ENCODE data around the gene SARDH.

SARDH gene

DNA sequence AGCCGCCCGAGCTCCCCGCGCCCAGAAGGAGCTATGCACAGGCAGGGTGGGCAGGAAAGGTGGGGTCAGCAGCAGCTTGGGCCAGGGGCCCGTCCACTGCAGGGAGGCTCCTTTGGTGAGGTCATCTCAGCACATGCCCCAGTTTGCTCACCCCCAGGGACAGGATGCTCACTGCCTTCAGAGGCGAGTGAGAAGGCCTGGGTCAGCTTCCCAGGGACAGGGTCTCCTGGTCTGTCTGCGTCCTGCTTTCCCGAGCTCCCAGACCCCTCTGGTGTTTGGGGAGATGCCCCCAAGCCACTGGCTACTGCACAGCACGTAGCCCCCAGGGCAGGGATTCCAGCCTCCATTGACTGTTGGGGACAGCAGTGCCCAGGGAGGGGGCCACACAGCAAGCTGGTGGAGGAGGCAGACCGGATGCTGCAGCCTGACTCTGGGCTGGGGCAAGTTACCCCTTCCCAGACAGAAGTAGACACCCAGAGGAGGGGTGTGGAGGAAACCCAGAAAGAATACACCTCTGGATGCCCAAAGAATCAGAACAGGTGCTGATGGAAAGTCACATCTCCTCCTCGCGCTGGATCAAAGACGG is 581 bp upstream of the SARDH start:
- peak overlapping the region in 1 of 21 experiments; percentile 48 for H3K27ac ChIP-seq
- peak overlapping the region in 2 of 7 experiments; percentile 3 to 35 for H3K4me3 ChIP-seq

DNA sequence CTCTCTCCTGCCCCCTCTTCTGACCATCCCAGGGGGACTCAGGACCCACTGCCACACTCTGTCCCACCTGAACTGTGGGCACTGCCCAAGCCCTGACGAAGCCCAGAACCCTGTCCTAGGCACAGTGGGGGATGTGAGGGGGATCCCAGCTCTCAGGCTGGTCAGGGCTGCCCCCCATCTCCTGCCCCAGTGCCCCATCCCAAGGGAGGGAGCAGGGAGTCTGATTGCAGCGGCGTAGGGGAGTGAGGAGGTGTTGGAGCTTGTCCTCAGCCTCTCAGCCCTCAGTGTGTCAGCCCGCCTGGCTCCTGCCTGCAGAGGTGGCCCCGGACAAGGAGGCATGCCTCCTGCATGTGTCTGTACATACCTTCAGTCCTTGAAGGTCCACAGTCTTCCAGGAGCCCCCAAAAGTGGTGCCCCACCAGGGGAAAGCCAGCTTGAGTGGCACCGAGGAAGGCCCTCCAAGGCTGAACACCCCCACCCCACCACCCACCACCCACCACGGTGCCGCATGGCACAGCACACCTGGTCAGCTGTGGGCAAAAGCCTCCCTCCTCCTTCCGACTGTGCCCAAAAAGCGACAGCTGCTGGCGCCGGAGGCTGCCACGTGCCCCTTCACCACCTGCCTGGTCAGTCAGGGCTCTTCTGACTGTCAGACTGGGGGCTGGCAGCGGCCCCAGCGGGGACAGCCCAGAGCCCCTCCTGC is 930 bp downstream of the SARDH start:
- Histone ChIP-seq H3K4me3 (no peak overlapping the region), H3K27ac (no peak overlapping the region)

DNA sequence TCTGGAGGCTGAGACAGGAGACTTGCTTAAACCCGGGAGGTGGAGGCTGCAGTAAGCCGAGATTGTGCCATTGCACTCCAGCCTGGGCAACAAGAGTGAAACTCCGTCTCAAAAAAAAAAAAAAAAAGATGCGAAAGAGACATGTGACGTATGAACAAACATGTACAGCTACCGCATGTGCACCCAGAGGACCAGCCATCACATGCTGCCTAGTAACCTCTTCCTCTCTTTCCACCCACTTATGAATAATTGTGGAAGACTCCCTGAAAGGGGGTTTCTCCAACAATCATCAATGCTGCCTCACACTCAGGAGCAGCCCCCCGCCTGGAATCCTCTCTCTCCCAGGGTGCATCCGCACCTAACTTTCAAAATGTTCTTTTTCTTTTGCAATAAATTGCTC is 2.2 kb downstream of the SARDH start:
- no peak overlapping the region for H3K4me3 ChIP-seq
- H3K27ac ChIP-seq: no peak overlapping the region

DNA sequence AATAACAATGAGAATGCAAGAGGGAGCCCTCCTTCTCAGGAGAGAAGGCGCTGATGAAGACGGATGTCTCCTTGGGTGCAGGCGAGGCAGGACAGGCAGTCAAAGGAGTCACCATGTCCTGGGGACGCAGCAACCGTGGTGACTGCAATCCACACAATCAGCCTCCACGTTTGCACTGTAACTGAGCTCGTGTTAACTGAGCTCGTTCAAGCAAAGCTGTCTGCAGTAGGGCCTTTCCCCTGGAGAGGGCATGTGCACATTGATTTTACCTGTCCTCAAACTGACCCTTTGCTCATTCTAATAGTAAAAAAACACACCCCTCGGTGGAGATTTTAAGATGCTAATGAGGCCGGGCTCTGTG is 2.8 kb downstream of the SARDH start:
- no peak overlapping the region for H3K27ac ChIP-seq
- no peak overlapping the region for H3K4me3 ChIP-seq

DNA sequence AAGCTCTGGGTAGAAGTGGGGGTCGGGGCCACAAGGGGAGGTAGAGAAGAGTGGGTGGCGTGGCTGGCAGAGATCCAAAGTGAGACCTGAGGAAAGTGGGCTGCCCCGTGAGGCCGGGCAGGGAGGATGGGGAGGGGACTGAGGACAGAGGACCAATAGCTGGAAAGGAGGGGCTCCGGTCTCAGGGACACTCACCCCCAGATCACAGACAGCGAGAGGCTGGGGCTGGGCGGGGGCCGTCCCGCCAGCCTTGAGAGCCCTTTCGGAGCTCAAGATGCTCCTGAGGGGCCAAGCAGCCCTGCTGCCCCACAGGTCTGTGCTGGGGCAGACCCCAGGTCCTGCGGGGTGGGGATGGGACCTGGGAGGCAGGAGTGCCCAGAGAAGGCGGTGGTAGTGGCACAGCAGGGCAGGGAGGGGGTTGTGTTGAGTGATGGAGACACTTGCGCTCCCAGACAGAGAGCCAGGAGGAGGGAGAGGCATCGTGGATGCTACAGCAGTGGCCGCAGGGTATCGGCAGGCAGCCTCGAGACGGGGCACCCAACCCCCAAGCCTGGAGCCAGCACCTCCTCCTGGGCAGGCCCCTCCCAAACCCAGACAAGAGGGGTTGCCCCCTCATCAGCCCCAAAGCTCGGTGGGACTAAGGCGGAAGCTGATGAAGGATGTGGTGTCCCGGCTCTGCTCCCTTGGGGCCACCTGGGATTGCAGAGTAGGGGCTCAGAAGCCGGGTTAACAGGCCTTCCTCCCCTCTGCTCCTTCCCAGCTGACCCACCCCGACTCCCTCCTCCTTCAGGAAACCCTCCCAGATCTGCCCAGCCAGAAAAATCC is 3.4 kb downstream of the SARDH start:
- Histone ChIP-seq H3K4me3 (no peak overlapping the region), H3K27ac (no peak overlapping the region)

DNA sequence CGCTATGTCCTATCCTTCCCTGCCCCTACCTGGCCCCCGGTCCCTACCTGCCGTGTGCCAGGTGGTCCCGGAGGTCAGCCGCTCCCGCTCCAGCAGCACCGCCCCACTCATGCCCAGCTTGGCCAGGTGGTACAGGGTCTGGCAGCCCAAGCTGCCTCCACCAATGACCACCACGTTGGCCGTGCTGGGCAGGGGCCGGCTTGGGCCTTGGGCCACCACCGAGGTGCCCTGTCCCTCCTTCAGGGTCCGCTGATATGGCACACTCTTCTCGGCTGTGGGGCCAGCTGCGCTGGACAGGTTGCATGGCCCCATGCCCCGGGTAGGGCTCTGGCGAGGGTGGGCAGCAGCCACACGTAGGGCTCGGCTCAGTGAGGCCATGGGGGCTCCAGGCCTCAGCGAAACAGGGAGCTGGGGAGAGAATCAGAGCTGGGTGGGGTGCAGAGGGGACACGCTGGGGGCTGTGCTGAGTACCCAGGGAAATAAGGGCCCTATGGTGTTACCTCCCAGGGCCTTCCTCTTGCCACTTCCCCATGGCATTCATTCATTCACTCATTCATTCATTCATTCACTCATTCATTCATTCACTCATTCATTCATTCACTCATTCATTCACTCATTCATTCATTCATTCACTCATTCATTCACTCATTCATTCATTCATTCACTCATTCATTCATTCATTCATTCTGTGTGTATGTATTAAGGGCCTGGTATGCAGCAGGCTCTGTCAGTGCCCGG is 4.2 kb downstream of the SARDH start:
- H3K4me3 ChIP-seq: no peak overlapping the region
- H3K27ac ChIP-seq: no peak overlapping the region

DNA sequence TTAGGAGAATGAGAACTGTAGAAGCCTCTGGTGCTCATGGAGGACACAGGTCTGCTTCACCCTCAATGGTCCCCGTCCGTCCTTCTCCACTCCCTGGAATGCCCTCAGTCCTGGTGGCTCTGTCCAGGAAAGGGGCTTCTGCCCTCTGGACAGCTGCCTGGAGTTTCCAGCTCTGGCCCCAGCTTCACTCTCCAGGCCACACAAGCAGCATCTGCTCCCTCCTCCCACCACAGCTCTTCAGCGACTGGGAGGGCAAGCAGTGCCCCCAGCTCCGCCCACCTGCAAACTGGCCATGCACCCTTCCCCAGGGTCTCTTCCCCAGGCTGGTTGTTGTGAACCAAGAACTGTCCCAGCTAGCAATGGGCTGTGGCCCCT is 4.7 kb downstream of the SARDH start:
- Histone ChIP-seq H3K4me3 (no peak overlapping the region), H3K27ac (no peak overlapping the region)

DNA sequence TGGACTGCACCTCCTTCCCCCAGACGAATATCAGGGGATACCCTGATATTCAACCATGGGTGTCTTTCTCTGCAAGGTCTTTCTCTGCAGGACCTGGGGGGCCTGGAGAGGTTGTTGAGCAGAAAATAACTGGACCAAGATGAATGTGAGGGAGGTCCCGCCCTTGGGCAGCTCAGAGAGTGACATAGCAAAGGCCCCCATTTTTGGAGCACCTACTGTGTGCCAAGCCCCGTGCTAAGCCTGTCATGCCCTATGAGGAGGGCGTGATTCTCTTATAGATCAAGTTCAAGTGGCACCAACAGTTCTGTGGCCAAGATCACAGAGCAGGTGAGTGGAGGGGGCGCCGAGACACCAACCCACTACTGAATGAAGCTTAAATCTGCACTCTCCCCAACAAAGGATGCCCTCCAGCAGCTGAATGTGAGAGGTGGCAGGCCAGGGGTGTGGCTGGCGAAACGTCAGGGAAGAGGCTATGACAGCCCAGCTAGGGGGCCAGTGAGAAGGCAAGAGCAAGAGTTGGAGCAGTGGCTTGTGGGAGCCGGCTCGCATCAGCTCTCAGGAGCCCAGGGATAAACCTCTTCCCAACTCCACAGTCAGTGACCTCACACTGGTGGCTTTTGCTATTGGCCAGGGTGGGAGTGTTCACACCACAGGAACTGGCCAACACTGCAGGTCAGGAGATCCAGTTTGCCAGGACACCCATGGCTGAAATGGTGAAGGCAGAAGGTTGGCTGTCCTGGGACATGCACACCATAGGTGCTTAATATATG is 5.3 kb downstream of the SARDH start:
- H3K4me3 ChIP-seq: no peak overlapping the region
- no peak overlapping the region for H3K27ac ChIP-seq

DNA sequence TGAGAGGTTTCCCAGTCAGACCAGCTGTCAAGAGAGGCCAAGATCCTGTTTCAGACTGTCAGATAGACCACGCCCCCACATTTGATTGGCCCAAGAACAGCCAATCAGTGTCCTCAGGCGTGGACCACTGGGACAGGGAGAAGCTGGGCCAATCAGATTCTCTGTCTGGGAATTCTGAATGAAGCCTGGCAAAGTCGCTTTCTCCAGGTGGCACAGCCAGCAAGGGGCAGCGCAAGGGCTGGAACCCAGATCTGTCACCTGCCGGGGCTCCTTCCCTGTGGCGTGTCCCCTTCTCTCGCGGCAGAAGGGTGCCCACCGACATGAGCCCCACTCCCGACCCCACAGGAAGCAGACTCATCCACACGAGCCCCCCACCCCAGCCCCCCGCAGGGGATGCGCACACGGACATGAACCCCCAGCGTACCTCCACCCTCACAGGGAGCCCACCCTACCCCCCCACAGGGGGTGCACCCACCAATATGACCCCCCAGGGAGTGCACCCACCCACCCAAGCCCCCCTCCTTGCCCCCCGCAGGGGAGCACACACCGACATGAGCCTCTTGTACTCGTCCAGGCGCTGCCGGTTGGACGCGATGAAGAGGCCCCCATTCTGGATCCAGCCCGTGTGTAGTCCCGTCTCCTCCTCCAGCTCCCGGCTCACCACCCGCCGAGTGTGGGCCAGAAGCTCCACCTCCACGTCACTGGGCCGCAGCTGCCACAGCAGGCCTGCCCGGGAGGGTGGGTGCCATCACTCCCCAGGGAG is 6.1 kb downstream of the SARDH start:
- no peak overlapping the region for H3K4me3 ChIP-seq
- no peak overlapping the region for H3K27ac ChIP-seq

DNA sequence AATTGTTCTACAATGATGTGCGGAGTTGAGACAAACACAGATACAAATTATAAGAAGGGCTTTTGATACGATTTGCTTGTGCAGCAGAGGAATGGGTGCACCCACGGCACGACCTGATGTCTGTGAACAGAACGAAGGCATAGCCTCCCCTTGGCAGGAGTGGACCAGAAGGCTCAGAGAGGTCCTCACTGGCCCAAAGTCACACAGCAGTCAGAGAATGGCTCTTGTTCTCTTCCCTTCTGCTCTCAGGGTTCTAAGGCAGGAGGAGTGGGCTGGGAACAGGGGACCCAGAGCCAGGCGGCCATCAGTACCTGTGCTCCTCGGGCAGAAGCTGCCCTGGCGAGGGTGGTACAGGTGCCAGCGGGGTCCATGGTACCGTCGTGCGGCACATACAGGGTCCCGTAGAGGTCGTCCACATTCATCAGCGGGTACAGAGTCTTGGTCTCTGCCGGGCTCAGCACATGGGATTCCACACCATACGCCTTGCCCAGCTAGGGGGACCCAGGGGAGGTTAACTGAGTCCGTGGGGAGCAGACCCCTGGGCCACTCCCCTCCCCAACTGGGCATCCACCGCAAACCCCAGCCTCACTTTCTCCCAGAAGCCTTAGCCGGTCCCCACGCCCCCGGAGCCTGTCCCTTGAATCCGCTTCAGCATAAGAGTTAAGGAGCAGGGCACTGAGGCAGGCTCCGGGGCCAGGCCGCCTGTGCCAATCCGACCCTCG is 7.0 kb downstream of the SARDH start:
- Histone ChIP-seq H3K27ac (no peak overlapping the region), H3K4me3 (no peak overlapping the region)

DNA sequence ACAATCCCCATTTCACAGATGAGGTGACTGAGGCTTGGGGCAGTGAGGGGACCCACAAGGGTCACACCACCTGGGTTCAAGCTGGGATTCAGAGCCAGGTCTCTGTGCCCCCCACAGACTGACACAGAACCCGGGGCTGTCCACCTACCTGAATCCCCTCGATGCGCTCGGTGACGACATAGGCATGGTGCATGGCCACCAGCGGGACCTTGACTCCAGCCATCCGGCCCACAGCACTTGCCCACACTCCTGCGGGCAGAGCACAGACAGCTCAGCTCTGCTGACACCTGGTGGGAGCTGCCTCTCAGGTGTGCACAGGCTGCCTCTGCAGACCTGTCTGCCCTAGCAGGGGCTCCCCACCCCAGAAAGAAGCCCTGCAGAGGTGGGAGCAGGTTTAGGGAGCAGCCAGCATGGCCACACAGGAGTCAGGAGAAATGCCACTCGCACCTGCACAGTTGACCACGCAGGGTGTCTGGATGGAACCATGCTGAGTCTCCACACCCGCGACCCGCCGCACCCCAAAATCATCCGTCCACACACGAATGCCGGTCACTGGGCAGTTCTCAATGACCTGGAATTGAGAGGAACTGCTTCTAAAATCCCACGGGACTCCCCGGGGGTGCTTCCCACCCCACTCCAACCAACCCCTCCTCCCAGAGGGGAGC is 8.4 kb downstream of the SARDH start:
- Histone ChIP-seq H3K27ac (no peak overlapping the region), H3K4me3 (no peak overlapping the region)

DNA sequence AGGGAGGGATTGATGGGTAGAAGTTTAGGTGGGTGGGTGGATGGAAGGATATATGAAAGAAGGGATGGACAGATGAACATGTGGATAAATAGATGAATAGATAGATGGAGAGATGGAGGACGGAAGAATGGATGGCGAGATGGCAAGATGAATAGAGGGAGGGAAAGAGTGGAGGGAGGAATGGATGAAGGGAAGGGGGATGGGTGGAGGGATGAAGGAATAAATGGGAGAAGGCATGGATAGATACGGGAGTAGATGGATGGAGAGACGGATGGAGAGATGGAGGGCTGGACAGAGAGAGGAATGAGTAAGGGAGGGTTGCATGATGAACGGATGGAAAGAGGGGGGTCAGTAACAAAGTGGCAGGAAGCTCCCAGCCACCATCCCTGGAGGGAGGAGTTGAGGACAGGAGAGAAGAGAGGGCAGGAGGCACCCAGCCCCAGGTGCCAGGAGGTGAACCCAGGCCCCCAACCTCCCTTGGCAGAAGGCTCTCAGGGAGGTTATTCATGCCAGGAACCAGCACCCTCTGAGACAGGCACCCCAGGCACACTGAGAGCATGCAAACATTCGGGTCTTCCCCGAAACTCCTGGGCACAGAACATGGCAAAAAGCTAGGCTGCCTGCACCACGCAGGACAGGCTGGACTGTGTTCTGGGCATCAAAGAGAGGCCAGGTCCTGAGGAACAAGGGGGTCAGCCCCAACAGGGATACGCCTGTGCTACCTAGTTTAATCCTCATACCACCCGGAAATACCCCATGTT is 9.1 kb downstream of the SARDH start:
- H3K4me3 ChIP-seq: no peak overlapping the region

DNA sequence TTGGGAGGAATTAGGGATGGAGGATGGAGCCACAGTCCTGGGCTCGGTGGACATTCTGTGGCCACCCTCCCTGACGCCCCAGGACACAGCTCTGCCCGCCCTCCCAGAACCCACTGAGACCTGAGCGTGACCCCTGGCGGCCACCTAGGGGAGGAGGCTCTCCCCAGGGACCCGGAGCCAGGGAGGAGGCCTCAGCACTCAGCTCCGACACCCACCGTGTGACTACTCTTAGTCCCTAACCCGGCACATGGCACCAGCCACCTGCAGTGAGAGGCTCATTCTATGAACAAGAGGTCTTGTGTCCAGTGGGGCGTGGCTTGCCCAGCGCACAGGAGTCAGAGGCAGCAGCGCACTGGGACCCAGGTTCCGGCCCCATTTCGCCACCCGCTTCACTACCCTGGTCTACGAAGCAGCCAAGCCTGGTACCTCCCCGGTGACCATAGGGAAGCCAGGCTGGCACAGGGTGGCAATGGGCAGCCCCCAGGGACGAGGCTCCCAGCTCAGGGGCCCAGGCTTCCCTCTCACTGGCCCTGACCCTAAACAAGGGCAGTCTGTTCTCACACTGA is 10.2 kb downstream of the SARDH start:
- Histone ChIP-seq H3K4me3 (no peak overlapping the region), H3K27ac (no peak overlapping the region)

More for the DNA sequence above, 9.1 kb downstream of the SARDH start:
- no peak overlapping the region for H3K27ac ChIP-seq

DNA sequence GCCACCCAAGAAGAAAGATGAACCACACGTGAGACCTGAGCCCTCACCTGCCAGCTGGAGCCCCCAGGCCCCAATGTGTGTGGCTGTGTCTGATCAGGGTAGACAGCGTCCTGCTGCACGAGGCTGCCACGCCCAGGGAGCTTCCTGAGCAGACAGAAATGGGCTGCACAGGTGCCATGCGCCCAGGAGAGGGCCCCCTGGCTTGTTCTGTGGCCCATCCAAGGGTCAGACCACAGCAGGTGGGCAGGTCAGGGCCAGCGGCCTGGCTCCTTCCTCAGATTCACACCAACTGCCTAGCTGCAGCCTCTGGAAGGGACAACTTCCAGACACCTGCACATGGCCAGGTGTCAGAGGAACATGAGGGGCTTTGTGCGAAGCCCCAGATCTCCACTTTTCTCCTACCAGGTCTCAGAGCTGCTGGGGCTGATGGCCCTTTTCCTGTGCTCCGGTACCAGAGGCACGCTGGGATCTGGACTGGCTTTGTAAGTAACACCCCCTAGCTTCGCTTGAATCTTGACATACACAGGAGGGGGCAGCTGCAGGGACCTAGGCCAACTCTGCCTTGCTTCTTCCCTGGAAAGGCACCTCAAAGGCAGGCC is 10.8 kb downstream of the SARDH start:
- no peak overlapping the region for H3K4me3 ChIP-seq
- H3K27ac ChIP-seq: no peak overlapping the region

DNA sequence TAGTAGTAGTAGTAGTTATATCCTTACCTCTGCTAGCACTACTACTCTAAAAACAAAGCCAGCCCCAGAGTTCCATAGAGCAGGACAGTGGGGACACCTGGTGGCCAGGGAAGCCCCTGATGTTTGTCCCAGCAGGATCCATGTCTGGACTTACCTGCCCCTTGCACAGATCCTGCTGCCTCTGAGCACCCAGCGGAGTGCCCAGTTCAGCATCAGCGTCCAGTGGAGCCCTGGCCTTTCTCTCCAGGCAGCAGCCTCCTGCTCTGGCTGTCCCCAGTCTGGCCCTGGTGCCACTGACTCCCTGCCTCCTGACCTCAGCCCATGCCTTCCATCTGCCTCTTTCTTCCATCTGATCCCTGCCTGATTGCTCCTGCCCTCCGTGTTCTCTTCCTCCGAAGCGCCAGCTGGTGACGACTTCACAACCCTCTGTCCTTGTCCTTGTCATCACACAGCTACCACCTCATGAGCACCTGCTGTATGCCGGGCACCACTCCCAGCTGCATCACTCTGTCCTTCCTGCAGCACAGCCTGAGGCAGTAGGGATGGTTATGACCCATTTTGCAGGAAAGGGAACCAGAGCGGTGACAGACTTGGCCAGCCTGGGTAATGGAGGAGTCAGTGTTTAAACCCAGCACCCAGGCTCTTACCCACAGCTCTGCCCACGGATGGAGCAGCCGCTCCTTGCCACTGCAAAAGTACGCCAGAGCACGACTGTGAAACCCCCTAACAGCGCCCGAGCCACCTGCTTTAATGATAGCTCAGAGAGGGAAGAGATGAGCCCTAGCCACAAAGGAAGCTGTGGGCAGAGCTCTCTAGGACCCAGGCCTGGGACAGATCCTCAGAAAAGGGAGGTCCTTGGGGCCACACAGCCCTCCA is 11.5 kb downstream of the SARDH start:
- no peak overlapping the region for H3K4me3 ChIP-seq
- H3K27ac ChIP-seq: no peak overlapping the region

All from skin epidermis (tissue), 12 donors.